ENCODE measurements around the gene POC1A. TPM values are rescaled to one million over a fixed set of nuclear protein-coding genes. Genes with fewer than 3 reads are reported as not detected.

Gene POC1A
- total and polyA plus RNA-seq, 10 of the 15 experiments (the other 5 are each of a cell fraction or from before 2014, with no cell fraction given): 8.5 to 49.8 (median 23.5) TPM

DNA sequence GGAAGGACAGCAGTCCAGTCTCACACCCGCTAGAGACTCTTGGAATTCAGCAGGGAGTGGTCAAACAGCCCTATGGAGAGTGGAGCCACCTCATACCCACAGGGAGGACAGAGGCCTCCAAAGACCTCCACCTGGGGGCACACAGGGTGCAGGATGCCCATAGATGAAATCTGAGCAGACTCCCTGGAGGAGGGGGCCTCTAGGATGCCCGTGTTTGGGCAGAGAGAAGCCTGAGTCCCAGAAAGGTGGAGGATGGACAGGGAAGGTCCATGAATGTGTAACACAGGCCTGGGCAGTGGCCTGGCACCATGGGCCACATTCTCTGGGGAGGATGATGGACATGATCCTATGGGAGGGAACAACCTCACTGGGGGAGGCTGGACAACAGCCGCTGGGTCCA lies 119.6 kb downstream of the POC1A start (continued):
- TF ChIP-seq, protein P1, sequence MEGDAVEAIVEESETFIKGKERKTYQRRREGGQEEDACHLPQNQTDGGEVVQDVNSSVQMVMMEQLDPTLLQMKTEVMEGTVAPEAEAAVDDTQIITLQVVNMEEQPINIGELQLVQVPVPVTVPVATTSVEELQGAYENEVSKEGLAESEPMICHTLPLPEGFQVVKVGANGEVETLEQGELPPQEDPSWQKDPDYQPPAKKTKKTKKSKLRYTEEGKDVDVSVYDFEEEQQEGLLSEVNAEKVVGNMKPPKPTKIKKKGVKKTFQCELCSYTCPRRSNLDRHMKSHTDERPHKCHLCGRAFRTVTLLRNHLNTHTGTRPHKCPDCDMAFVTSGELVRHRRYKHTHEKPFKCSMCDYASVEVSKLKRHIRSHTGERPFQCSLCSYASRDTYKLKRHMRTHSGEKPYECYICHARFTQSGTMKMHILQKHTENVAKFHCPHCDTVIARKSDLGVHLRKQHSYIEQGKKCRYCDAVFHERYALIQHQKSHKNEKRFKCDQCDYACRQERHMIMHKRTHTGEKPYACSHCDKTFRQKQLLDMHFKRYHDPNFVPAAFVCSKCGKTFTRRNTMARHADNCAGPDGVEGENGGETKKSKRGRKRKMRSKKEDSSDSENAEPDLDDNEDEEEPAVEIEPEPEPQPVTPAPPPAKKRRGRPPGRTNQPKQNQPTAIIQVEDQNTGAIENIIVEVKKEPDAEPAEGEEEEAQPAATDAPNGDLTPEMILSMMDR (IDR thresholded peaks at IDR 0.05 in 2 of 3, conservative IDR thresholded peaks at IDR 0.05 in 1 of 3; ENCODE audit: control insufficient read depth in 2 of 3, extremely low read depth in 1 of 3, insufficient read depth in 1 of 3, low read depth in 3 of 3, low read length in 3 of 3): no peak
- TF ChIP-seq GATAD2B (conservative IDR thresholded peaks at IDR 0.05; ENCODE audit: low read depth): no peak
- TF ChIP-seq, protein P2, sequence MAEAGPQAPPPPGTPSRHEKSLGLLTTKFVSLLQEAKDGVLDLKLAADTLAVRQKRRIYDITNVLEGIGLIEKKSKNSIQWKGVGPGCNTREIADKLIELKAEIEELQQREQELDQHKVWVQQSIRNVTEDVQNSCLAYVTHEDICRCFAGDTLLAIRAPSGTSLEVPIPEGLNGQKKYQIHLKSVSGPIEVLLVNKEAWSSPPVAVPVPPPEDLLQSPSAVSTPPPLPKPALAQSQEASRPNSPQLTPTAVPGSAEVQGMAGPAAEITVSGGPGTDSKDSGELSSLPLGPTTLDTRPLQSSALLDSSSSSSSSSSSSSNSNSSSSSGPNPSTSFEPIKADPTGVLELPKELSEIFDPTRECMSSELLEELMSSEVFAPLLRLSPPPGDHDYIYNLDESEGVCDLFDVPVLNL (IDR thresholded peaks at IDR 0.05; ENCODE audit: low read depth, low read length): no peak
- TF ChIP-seq SMAD1 (IDR thresholded peaks at IDR 0.05; ENCODE audit: low read depth, partially characterized antibody): no peak
- TF ChIP-seq, protein P3, sequence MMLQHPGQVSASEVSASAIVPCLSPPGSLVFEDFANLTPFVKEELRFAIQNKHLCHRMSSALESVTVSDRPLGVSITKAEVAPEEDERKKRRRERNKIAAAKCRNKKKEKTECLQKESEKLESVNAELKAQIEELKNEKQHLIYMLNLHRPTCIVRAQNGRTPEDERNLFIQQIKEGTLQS (IDR thresholded peaks at IDR 0.05; ENCODE audit: borderline replicate concordance, extremely low read depth, low read depth, low read length): no peak
- TF ChIP-seq CHD4 (IDR thresholded peaks at IDR 0.05): no peak
- TF ChIP-seq, protein P4, sequence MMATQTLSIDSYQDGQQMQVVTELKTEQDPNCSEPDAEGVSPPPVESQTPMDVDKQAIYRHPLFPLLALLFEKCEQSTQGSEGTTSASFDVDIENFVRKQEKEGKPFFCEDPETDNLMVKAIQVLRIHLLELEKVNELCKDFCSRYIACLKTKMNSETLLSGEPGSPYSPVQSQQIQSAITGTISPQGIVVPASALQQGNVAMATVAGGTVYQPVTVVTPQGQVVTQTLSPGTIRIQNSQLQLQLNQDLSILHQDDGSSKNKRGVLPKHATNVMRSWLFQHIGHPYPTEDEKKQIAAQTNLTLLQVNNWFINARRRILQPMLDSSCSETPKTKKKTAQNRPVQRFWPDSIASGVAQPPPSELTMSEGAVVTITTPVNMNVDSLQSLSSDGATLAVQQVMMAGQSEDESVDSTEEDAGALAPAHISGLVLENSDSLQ (IDR thresholded peaks at IDR 0.05): no peak
- TF ChIP-seq, protein P5, sequence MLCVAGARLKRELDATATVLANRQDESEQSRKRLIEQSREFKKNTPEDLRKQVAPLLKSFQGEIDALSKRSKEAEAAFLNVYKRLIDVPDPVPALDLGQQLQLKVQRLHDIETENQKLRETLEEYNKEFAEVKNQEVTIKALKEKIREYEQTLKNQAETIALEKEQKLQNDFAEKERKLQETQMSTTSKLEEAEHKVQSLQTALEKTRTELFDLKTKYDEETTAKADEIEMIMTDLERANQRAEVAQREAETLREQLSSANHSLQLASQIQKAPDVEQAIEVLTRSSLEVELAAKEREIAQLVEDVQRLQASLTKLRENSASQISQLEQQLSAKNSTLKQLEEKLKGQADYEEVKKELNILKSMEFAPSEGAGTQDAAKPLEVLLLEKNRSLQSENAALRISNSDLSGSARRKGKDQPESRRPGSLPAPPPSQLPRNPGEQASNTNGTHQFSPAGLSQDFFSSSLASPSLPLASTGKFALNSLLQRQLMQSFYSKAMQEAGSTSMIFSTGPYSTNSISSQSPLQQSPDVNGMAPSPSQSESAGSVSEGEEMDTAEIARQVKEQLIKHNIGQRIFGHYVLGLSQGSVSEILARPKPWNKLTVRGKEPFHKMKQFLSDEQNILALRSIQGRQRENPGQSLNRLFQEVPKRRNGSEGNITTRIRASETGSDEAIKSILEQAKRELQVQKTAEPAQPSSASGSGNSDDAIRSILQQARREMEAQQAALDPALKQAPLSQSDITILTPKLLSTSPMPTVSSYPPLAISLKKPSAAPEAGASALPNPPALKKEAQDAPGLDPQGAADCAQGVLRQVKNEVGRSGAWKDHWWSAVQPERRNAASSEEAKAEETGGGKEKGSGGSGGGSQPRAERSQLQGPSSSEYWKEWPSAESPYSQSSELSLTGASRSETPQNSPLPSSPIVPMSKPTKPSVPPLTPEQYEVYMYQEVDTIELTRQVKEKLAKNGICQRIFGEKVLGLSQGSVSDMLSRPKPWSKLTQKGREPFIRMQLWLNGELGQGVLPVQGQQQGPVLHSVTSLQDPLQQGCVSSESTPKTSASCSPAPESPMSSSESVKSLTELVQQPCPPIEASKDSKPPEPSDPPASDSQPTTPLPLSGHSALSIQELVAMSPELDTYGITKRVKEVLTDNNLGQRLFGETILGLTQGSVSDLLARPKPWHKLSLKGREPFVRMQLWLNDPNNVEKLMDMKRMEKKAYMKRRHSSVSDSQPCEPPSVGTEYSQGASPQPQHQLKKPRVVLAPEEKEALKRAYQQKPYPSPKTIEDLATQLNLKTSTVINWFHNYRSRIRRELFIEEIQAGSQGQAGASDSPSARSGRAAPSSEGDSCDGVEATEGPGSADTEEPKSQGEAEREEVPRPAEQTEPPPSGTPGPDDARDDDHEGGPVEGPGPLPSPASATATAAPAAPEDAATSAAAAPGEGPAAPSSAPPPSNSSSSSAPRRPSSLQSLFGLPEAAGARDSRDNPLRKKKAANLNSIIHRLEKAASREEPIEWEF (IDR thresholded peaks at IDR 0.05; ENCODE audit: insufficient replicate concordance, low read depth, low read length): no peak
- TF ChIP-seq NR2C2 (IDR thresholded peaks at IDR 0.05; ENCODE audit: borderline replicate concordance, control insufficient read depth, insufficient read length, low read depth): no peak
- TF ChIP-seq, protein P6, sequence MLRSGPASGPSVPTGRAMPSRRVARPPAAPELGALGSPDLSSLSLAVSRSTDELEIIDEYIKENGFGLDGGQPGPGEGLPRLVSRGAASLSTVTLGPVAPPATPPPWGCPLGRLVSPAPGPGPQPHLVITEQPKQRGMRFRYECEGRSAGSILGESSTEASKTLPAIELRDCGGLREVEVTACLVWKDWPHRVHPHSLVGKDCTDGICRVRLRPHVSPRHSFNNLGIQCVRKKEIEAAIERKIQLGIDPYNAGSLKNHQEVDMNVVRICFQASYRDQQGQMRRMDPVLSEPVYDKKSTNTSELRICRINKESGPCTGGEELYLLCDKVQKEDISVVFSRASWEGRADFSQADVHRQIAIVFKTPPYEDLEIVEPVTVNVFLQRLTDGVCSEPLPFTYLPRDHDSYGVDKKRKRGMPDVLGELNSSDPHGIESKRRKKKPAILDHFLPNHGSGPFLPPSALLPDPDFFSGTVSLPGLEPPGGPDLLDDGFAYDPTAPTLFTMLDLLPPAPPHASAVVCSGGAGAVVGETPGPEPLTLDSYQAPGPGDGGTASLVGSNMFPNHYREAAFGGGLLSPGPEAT (IDR thresholded peaks at IDR 0.05; ENCODE audit: low read depth): no peak

Data from GM12878 (cell line).